Eye (tissue), 1 donor: ENCODE data around the gene PITPNM3.
A peak's percentile ranks its signal among the peaks of the same experiment; 100 is the strongest.
"Not testable (repeated sequence)": the region's sequence is repeated elsewhere in the genome, so short reads cannot be mapped to it uniquely, and the experiment has no call there.

Experiments used
- DNase-seq: peaks from one replicate; pipeline ENCODE4 v3.0.0-alpha.2; 2015

PITPNM3 gene

GRCh38 chr17:6574687-6575595, 18.6 kb upstream of the PITPNM3 start:
- DNase-seq = peak; percentile 51

- no peak for DNase-seq
Measured at GRCh38 chr17:6573982-6574686, 17.8 kb upstream of the PITPNM3 start.

GRCh38 chr17:6573495-6573894, 17.1 kb upstream of the PITPNM3 start:
- not testable (repeated sequence) for DNase-seq

GRCh38 chr17:6572972-6573370, 16.6 kb upstream of the PITPNM3 start:
- no peak for DNase-seq

GRCh38 chr17:6571452-6571781, 15.1 kb upstream of the PITPNM3 start:
- peak; percentile 52 for DNase-seq

DNA sequence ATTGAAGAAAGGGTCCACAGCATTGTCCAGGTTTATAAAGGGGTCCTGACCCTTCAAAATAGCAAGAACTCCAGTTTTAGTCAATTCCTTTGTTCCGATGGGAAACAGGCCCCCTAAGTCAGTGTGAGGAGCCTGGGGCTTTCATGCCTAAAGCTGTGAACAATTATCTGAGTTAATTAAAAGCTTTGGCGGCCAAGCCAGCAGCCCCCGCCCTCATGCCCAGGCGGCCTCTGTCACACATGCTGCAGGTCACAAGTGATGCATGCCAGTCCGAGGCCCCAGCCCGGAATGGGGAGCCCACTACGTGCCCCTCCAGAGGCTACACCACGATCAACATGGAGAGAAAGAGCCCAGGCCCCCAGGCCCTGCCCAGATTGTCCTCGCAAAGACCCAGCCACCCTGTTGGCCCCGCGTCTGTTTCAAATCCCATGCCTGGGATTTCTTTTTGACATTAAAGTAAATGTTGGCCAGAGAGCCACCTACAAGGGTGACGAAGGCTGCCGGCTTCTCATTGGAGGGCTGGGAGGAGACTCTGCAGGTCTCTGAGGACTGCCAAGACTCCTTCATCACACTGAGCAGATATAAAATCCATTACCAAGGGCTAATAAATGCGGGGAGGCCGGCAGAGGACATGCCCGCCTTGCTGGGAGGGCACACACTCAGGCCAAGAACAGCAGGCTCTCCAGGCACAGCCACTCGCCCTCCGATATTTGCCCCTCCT, 14.5 kb upstream of the PITPNM3 start:
- peak; percentile 45 for DNase-seq

DNA sequence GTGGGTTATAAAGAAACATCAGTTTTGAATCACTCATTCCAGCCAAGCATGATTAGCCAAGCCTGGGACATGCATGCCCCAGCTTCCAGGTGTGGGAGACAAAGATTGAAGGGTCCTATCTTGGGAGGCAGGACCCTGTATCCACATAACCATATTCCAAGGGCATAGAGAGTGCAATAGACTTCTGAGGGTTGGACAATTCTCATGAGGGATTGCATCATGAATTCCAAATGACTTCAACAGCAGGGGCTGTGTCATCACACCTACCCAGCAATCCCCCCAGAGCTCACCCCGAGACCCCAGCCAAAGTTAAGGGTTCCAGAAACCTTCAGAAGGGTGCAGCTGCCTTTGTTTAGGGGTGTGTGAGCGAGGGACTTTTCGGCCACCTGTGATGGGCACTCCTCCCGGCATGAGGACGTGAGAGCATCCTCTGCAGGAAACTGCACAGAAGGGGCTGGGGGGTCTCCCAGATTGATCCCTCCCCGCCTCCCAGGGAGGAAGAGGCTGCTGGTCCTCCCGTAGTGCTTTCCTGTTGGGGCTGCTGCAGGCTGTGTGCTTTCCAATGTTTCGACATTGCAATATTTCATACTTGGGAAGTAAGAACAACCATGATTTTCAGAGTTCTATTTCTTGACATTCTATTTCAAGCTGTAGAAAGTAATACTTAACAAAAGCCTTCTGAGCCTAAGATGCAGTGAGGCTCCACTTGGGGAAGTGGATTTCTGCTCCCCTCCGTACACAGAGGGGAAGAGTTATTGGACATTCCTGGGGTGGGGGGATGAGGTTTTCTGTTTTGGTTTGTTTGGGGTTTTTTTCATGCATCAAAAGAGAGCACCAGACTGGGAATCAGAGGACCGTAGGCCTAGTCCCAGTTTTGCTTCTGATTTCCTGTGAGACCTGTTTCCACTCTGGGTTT, 13.3 kb upstream of the PITPNM3 start:
- peak; percentile 54 for DNase-seq

DNA sequence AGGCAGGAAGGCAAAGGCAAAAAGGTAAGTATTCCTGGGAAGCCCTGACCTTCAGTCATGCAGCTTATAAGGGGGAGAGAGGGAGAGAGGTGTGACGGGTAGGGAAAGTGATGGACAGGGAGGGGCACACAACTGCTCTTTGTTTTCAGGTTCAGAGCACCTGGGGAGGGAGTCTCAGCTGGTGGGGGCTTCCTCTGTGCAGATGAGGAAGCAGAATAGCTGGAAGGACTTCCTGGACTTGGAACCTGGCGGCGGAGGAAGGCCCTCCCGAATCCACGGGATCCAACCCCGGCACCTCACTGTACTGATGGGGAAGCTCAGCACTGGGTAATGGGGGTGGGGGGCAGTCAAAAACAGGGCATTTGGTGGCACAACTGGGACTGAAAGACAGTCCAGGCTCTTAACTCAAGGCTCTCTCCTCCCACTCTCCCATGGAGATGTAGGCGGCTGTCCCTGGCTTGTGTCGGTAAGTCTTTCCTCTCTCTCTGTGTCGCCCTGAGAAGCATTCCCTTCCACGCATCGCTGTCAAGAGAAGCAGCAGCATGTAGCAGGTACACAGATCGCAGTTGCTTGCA, 11.9 kb upstream of the PITPNM3 start:
- no peak for DNase-seq

DNA sequence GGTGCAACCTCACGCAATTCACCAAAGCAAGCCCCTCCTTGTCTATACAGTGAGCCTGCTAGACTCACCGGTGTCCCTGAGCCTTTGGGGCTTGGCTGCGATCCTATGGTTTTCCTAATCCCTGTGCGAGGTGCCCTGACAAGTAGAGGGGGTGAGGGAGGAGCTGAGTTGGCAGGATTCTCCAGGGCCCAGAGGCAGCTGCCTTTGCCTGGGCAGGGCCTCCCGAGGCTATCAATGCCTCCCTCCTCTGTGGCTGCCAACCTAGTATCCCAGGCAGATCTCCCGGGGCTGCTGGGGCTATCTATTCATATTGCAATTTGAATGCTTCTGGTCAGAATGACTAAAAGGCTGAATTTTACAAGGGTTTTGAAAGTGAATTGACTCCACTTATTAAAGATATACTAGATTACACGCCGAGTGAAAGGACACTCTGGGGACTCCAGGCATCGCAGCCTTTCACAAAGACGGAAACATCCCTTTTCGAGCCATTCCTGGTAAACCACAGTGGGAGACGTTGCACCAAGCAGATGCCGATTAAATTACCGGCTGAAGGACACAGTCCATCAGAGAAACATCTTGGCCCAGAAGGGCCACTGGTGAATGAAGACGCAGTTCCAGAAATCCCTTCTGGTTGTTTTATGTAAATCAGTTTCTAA, 11.3 kb upstream of the PITPNM3 start:
- no peak for DNase-seq

DNA sequence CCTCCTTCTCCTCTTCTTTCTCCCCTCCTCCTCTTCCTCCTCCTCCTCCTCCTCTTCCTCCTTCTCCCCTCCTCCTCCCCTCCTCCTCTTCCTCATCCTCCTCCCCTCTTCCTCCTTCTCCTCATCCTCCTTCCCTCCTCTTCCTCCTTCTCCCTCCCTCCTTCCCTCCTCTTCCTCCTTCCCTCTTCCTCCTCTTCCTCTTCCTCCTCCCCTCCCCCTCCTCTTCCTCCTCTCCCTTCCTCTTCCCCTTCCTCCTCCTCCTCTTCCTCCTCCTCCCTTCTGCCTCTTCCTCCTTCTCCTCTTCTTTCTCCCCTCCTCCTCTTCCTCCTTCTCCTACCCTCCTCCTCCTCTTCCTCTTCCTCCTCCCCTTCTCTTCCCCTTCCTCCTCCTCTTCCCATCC, 5.1 kb upstream of the PITPNM3 start:
- no peak for DNase-seq

DNA sequence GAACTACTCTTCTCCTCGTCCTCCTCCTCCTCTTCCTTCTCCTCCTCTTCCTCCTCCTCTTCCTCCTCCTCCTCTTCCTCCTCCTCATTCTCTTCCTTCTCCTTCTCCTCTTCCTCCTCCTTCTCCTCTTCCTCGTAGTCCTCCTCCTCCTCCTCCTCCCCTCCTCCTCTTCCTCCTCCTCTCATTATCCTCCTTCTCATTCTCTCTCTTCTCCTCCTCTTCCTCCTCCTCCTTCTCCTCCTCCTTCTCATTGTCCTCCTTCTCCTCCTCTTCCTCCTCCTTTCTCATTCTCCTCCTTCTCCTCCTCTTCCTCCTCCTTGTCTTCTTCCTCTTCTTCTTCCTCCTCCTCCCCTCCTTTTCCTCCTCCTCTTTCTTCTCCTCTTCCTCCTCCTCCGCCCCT, 4.1 kb upstream of the PITPNM3 start:
- no peak for DNase-seq

GRCh38 chr17:6559753-6560215, 3.4 kb upstream of the PITPNM3 start:
- no peak for DNase-seq

GRCh38 chr17:6558932-6559752, 2.8 kb upstream of the PITPNM3 start:
- DNase-seq = no peak

GRCh38 chr17:6558276-6558675, 1.9 kb upstream of the PITPNM3 start:
- no peak for DNase-seq

DNA sequence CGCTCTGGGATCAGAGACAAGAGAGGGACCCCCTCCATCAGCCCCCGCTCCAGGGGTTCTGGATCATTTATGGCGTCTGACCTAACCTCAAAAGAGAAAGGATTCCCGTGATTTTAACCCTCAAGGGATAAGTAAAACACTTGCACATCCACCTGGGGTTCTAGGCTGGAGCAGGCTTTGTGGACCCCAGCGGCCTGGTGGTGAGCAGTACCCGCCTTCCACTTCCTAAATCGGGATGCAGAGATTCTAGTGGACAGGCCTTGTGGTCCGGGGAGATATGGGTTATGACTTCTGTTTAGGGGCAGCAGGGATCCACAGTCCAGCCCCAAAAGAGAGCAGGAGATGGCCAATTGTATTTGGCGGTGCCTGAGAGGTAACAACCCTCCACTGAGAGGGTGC, 684 bp upstream of the PITPNM3 start:
- no peak for DNase-seq

- DNase-seq = peak; percentile 72
Measured at GRCh38 chr17:6555331-6556120, 829 bp downstream of the PITPNM3 start.

DNA sequence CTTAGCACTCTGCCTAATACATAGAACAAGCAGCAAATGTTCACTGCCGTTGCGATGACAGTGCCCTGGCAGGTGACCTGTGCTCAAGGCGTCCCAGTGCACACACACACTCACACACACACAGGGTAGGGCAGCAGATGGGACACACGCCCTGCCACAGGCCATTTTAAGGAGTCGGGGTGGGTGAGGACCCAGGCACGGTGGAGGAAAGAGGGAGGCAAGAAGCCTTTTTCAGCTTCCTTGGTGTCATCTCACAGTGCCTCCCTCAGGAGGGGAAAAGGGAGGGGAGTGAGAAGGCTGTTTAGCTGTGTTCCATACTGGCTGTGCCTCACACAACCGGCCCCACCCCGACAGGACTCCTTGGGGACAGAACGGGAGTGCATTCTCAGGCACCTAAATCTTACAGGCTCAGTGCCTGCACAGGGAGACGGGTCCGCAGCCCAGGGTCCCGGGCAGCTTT, 1.5 kb downstream of the PITPNM3 start:
- DNase-seq = peak; percentile 55

DNA sequence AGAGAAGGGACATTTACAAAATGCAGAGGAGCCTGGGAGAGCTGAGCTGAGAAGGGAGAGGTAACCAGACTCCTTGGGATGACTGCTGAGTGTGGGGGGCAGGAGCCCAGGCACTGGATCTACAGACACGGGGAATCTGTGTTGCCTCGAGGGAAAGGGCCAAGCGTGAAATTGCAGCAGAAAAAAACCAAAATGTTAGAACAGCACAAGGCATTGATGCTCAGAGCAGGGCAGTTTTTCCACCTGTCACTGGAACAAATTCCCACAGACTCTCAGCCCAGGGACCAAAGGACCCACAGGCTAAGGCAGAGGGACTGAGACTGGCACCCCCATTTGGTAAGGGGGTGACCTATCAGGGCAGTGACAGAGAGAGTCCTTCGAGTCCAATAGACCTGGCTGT, 2.0 kb downstream of the PITPNM3 start:
- no peak for DNase-seq

DNA sequence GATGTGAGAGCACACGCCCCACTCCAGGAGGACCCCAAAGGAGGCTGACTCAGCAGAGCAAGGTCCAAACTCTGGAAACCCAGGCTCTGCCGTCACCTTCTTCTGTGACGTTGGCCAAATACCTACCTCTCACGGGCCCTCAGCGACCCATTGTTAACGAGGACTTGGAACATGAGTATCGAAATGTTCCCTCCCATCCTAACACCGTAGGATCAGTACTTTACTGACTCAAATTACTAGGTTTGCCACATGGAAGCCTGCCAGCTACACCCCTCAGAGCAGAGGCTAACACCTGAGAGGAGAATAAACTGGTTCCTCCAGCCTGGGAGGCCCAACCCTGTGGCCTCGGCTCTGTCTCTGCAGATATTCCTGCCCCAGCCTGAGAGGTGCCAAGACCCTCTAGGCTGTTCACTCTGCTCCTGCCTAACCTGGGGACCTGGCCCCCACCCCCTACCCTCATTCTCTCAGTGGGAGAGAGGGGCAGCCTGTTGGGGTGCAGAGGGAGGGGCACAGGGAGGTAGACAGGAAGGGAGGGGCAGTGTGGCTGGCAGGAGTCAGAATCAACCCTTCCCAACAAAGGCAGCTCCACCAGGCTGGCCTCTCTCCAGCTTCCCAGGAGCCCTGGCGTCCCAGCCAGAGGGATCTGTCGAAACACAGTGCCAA, 4.4 kb downstream of the PITPNM3 start:
- DNase-seq = no peak
